Measurements from ENCODE around the gene IST1. TPM values are rescaled to one million over a fixed set of nuclear protein-coding genes. Genes with fewer than 3 reads are reported as not detected.

The IST1 gene
- polyA plus RNA-seq, 4 donors = 235 to 313 (median 299) TPM

DNA sequence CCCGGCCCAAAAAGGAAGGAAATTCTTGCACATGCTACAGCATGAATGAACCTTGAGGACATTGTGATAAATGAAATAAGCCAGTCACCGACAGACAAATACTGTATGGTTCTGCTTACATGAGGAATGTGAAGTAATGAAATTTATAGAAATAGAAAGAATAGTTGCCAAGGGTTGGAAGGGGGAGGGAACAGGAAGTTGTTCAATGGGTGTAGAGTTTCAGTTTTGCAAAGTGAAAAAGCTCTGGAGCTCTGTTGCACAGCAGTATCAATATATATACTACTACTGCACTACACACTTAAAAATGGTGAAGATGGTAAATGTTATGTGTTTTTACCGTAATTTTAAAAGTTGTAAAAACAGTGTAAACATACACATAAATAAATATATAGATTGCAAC lies 61.2 kb downstream of the IST1 start:
- no peak for DNase-seq (ENCODE audit: low read depth in 4 of 4, low spot score in 3 of 4)

GRCh38 chr16:71961066-71962039 lies 66.0 kb downstream of the IST1 start:
- DNase-seq (ENCODE audit: low read depth in 4 of 4, low spot score in 3 of 4) = peak; percentile 31 to 73 (median 60)

DNA sequence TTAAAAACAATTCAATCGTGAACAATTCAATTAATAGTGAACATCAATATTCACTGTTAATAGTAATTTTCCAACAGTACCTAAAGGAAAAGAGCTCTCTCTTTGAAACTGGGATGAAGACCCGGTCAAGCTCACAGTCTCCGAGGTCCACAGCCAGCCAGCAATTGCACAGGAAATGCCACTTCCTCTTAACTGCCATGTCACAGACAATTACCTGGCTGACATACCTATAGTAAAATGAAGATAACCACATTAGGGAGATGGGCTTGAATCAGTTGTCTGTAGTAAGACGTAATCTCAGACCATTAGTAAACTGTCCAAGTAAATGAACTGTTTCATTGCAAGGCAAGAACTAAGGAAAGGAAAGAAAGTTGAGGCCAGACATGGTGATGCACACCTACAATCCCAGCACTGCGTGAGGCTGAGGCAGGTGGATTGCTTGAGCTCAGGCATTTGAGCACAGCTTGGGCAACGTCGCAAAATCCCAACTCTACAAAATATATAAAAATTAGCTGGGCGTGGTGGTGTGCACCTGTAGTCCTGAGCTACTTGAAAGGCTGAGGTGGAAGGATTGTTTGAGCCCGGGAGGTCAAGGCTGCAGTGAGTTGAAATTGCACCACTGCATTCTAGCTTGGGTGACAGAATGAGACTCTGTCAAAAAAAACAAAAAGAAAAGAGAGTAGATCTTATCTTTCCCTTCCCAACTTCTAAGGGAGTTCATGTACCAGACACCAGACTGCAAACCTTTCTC lies 68.0 kb downstream of the IST1 start:
- no peak for DNase-seq (ENCODE audit: low read depth in 4 of 4, low spot score in 3 of 4)

GRCh38 chr16:71965223-71965622 lies 69.9 kb downstream of the IST1 start:
- no peak for DNase-seq (ENCODE audit: low read depth in 4 of 4, low spot score in 3 of 4)

DNA sequence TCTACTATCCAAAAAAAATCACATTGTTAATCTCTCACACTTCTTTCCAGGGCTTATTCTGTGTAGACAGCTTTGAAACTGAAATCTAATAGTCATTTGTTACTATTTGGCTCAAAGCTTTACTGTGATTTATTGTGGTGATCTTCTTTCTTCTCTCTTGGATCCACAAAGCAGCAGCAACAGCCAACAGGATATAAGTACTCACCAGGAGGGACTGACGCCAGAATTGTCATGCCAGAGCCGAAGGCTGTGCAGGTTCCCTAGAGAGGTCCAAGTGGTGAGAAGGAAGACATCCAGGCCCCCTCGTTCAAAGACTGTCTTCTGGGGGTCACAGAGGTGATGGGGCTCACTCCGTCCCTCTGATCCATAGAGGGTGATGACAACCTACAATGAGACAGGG lies 71.6 kb downstream of the IST1 start:
- no peak for DNase-seq (ENCODE audit: low read depth in 4 of 4, low spot score in 3 of 4)

DNA sequence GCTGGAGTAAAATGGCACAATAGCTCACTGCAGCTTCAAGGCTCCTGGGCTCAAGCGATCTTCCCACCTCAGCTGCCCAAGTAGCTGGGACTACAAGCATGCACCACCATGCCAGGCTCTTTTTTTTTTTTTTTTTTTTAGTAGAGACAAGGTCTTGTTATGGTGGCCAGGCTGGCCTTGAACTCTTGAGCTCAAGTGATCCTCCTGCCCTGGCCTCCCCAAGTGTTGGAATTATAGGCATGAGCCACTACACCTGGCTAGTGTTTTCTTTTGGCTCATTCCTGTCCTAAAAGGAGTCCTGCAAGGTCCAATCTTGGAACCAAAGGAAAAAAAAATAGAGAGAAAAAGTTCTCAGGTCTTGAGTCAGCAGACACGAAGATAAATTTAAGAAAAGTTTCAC lies 74.0 kb downstream of the IST1 start:
- DNase-seq (ENCODE audit: low read depth in 4 of 4, low spot score in 3 of 4) = no peak

GRCh38 chr16:71971571-71971970 lies 76.2 kb downstream of the IST1 start:
- no peak for DNase-seq (ENCODE audit: low read depth in 4 of 4, low spot score in 3 of 4)

- DNase-seq (ENCODE audit: low read depth in 4 of 4, low spot score in 3 of 4) = no peak
Measured at GRCh38 chr16:71972356-71972755, 77.0 kb downstream of the IST1 start.

DNA sequence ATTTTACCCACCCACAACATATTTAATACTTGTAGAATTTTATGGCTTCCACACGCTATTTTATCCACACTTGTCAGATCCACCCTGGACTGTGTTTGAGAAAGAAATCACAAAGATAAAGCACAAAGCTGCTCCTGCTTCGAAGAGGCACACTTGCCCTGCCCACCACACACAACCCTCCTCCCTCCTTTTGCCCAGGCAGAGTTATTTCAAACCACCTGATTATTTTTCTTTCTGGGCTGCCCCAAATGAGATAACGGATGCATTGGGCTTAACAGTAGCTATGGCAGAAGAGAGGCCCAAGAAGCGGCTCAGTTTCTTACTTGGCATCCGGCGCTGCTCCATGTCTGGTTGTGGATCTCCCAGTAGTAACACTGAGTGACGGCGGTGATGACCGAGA lies 77.7 kb downstream of the IST1 start:
- DNase-seq (ENCODE audit: low read depth in 4 of 4, low spot score in 3 of 4) = no peak

DNA sequence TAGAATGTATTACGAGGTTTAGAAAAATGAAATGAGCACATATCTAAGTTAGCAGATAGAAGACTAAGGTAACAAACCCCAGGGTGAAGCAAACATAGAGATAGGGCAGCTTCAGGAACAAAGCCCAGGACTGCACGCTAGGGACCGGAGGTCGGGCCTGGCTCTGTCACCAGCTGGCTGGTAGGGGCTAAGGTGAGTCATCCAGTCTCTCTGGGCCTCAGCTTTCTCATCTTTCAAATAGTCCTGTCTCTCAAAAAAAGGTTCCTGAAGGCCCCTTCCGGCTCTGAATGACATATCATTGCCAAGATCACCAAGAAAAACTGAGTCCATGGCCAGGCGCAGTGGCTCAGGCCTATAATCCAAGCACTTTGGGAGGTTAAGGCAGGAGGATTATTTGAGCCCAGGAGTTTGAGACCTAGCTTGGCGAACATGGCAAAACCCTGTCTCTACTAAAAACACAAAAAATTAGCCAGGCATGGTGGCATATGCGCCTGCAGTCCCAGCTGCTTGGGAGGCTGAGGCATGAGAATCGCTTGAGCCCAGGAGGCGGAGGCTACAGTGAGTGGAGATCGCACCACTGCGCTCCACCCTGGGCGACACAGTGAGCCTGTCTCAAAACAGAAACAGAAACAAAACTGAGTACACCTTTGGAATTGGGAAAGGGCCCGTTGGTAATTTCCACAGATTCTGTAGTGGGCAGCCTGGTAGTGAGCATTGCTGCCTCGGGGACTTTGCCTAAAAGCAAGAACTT lies 78.9 kb downstream of the IST1 start:
- DNase-seq (ENCODE audit: low read depth in 4 of 4, low spot score in 3 of 4) = no peak

Other genes with a start within 250 kb of the IST1 start
- 10 to 100 TPM in 2 of 4 donors, 1 to 10 TPM in 2; 8.8 to 11.8 (median 10.0) TPM for gene PHLPP2, start 170.8 kb upstream of the IST1 start, polyA plus RNA-seq (ENCODE audit: insufficient read length in 4 of 4)
- 10 to 100 TPM; 46.7 to 92.8 (median 87.3) TPM for gene AP1G1, start 86.7 kb upstream of the IST1 start, polyA plus RNA-seq (ENCODE audit: insufficient read length in 4 of 4)
- 10 to 100 TPM; 30.9 to 36.0 (median 35.0) TPM for gene ATXN1L, start 49.6 kb upstream of the IST1 start, polyA plus RNA-seq (ENCODE audit: insufficient read length in 4 of 4)
- gene ZNF821, start 11.3 kb upstream of the IST1 start, polyA plus RNA-seq (ENCODE audit: insufficient read length in 4 of 4) = 10 to 100 TPM; 17.5 to 25.7 (median 23.8) TPM
- under 1 TPM; 0.06 to 0.15 (median 0.09) TPM for gene PKD1L3, start 104.9 kb downstream of the IST1 start, polyA plus RNA-seq (ENCODE audit: insufficient read length in 4 of 4)
- gene DHODH, start 113.2 kb downstream of the IST1 start, polyA plus RNA-seq (ENCODE audit: insufficient read length in 4 of 4) = 10 to 100 TPM; 11.1 to 19.8 (median 15.3) TPM
- 1 to 10 TPM in 2 of 4 donors, under 1 TPM in 2; 0.42 to 2.5 (median 1.0) TPM for gene HP, start 159.0 kb downstream of the IST1 start, polyA plus RNA-seq (ENCODE audit: insufficient read length in 4 of 4)
- gene HPR, start 167.7 kb downstream of the IST1 start, polyA plus RNA-seq (ENCODE audit: insufficient read length in 4 of 4) = 1 to 10 TPM in 1 of 4 donors, under 1 TPM in 3; 0.14 to 2.5 (median 0.28) TPM
- gene TXNL4B, start 198.1 kb downstream of the IST1 start, polyA plus RNA-seq (ENCODE audit: insufficient read length in 4 of 4) = 10 to 100 TPM; 14.3 to 24.0 (median 18.9) TPM
- 10 to 100 TPM; 57.1 to 78.0 (median 64.7) TPM for gene DHX38, start 198.3 kb downstream of the IST1 start, polyA plus RNA-seq (ENCODE audit: insufficient read length in 4 of 4)

Data from left renal pelvis (tissue), 4 donors.